ENCODE measurements around the gene ABCA1.
"Not testable (repeated sequence)": the region's sequence is repeated elsewhere in the genome, so short reads cannot be mapped to it uniquely, and the experiment has no call there.

ABCA1 gene

GRCh38 chr9:104927912-104928740 is at the start of gene ABCA1:
ABCA1 (minus strand) TSS chr9:104928155; CDS start chr9:104903679, 24,476 bp downstream.
- peak; percentile 27 for DNase-seq (ENCODE audit: low spot score)

GRCh38 chr9:104977580-104977979 is 49.6 kb upstream of the ABCA1 start:
- DNase-seq (ENCODE audit: low spot score) = no peak

- DNase-seq (ENCODE audit: low spot score) = no peak
Observed at GRCh38 chr9:104977168-104977567, 49.2 kb upstream of the ABCA1 start.

- DNase-seq (ENCODE audit: low spot score) = not testable (repeated sequence)
Observed at GRCh38 chr9:104975966-104976595, 48.1 kb upstream of the ABCA1 start.

- no peak for DNase-seq (ENCODE audit: low spot score)
Observed at GRCh38 chr9:104974053-104974962, 46.4 kb upstream of the ABCA1 start.

- DNase-seq (ENCODE audit: low spot score) = no peak
Observed at GRCh38 chr9:104972242-104972866, 44.4 kb upstream of the ABCA1 start.

GRCh38 chr9:104971511-104971910 is 43.6 kb upstream of the ABCA1 start:
- DNase-seq (ENCODE audit: low spot score) = no peak

- no peak for DNase-seq (ENCODE audit: low spot score)
Observed at GRCh38 chr9:104970271-104970987, 42.5 kb upstream of the ABCA1 start.

GRCh38 chr9:104969116-104969515 is 41.2 kb upstream of the ABCA1 start:
- no peak for DNase-seq (ENCODE audit: low spot score)

GRCh38 chr9:104968025-104968982 is 40.3 kb upstream of the ABCA1 start:
- peak; percentile 85 for DNase-seq (ENCODE audit: low spot score)

- no peak for DNase-seq (ENCODE audit: low spot score)
Observed at GRCh38 chr9:104963076-104963475, 35.1 kb upstream of the ABCA1 start.

- no peak for DNase-seq (ENCODE audit: low spot score)
Observed at GRCh38 chr9:104961701-104962359, 33.9 kb upstream of the ABCA1 start.

GRCh38 chr9:104961238-104961637 is 33.3 kb upstream of the ABCA1 start:
- DNase-seq (ENCODE audit: low spot score) = peak; percentile 35

- no peak for DNase-seq (ENCODE audit: low spot score)
Observed at GRCh38 chr9:104960662-104961061, 32.7 kb upstream of the ABCA1 start.

GRCh38 chr9:104958751-104959150 is 30.8 kb upstream of the ABCA1 start:
- DNase-seq (ENCODE audit: low spot score) = no peak

GRCh38 chr9:104958006-104958405 is 30.1 kb upstream of the ABCA1 start:
- not testable (repeated sequence) for DNase-seq (ENCODE audit: low spot score)

- DNase-seq (ENCODE audit: low spot score) = no peak
Observed at GRCh38 chr9:104951487-104951886, 23.5 kb upstream of the ABCA1 start.

- DNase-seq (ENCODE audit: low spot score) = no peak
Observed at GRCh38 chr9:104950838-104951237, 22.9 kb upstream of the ABCA1 start.

- DNase-seq (ENCODE audit: low spot score) = no peak
Observed at GRCh38 chr9:104948277-104948676, 20.3 kb upstream of the ABCA1 start.

GRCh38 chr9:104944871-104945270 is 16.9 kb upstream of the ABCA1 start:
- no peak for DNase-seq (ENCODE audit: low spot score)

Measured in hematopoietic multipotent progenitor cell treated with erythropoietin and hydrocortisone succinate and interleukin-3 and kit ligand, for 17 days (in vitro differentiated cells).